ENCODE measurements around the gene STARD13.
"Not testable (repeated sequence)": the region's sequence is repeated elsewhere in the genome, so short reads cannot be mapped to it uniquely, and the experiment has no call there.

Gene STARD13

GRCh38 chr13:33182729-33183128, 102.8 kb downstream of the STARD13 start:
- no peak for TF ChIP-seq ZFX (IDR thresholded peaks at IDR 0.05; ENCODE audit: borderline replicate concordance)
- no peak overlapping the region for H3K27ac ChIP-seq

- TF ChIP-seq CTCF (IDR thresholded peaks at IDR 0.05) (no peak), ZFX (IDR thresholded peaks at IDR 0.05; ENCODE audit: borderline replicate concordance) (no peak)
- H3K27ac ChIP-seq = peak overlapping the region; percentile 9; the same call in 1 of the 2 replicates
Measured at GRCh38 chr13:33181264-33181663, 104.3 kb downstream of the STARD13 start.

- no peak for TF ChIP-seq ZFX (IDR thresholded peaks at IDR 0.05; ENCODE audit: borderline replicate concordance)
- TF ChIP-seq CTCF (IDR thresholded peaks at IDR 0.05) = no peak
- H3K27ac ChIP-seq = no peak overlapping the region
Measured at GRCh38 chr13:33180122-33180804, 105.3 kb downstream of the STARD13 start.

GRCh38 chr13:33179463-33179862, 106.1 kb downstream of the STARD13 start:
- H3K27ac ChIP-seq = no peak overlapping the region
- TF ChIP-seq ZFX (IDR thresholded peaks at IDR 0.05; ENCODE audit: borderline replicate concordance) = no peak
- TF ChIP-seq CTCF (IDR thresholded peaks at IDR 0.05) = no peak

- no peak for TF ChIP-seq ZFX (IDR thresholded peaks at IDR 0.05; ENCODE audit: borderline replicate concordance)
- TF ChIP-seq CTCF (IDR thresholded peaks at IDR 0.05) = no peak
- H3K27ac ChIP-seq = no peak overlapping the region
Measured at GRCh38 chr13:33178209-33178840, 107.2 kb downstream of the STARD13 start.

- not testable (repeated sequence) for H3K27ac ChIP-seq
Measured at GRCh38 chr13:33177340-33178208, 108.0 kb downstream of the STARD13 start.

- no peak overlapping the region for H3K27ac ChIP-seq
- TF ChIP-seq ZFX (IDR thresholded peaks at IDR 0.05; ENCODE audit: borderline replicate concordance) (no peak), CTCF (IDR thresholded peaks at IDR 0.05) (no peak)
Measured at GRCh38 chr13:33176526-33176925, 109.0 kb downstream of the STARD13 start.

- no peak for TF ChIP-seq ZFX (IDR thresholded peaks at IDR 0.05; ENCODE audit: borderline replicate concordance)
- no peak for TF ChIP-seq CTCF (IDR thresholded peaks at IDR 0.05)
- no peak overlapping the region for H3K27ac ChIP-seq
Measured at GRCh38 chr13:33175991-33176390, 109.6 kb downstream of the STARD13 start.
